Stomach (tissue), 9 donors: Measurements from ENCODE around the gene UBXN7. TPM values are rescaled to one million over a fixed set of nuclear protein-coding genes. Genes with fewer than 3 reads are reported as not detected.
"Not testable (repeated sequence)": the region's sequence is repeated elsewhere in the genome, so short reads cannot be mapped to it uniquely, and the experiment has no call there.

Source experiments
- DNase-seq, 2 donors: peaks; one replicate each; pipeline versions ENCODE4 v3.0.0 to v3.0.0-alpha.2; 2013 to 2019
- H3K27ac ChIP-seq, 5 donors: fragments of 200-600 bp in 4 of 5; sonication (generic) in 4 of 5; one replicate each; pipeline ENCODE4 v1.5.1; 2013 to 2019; ENCODE audit warnings: mild to moderate bottlenecking in 1 of 5, moderate library complexity in 1 of 5
- H3K27me3 ChIP-seq, 3 donors: fragments of 200-600 bp; sonication (generic); one replicate each; pipeline ENCODE4 v1.5.1; 2017 to 2019; ENCODE audit warnings: mixed run types in 1 of 3
- H3K36me3 ChIP-seq, 4 donors: fragments of 200-600 bp; sonication (generic); 1 replicate in 3 of 4; 2 replicates in 1 of 4; pipeline ENCODE4 v1.5.1; 2016 to 2019
- H3K4me1 ChIP-seq, 4 donors: fragments of 200-600 bp; sonication (generic); one replicate each; pipeline ENCODE4 v1.5.1; 2016 to 2019
- H3K4me3 ChIP-seq, 4 donors: fragments of 200-600 bp; sonication (generic) in 3 of 4; one replicate each; pipeline ENCODE4 v1.5.1; 2016 to 2019; ENCODE audit warnings: mild to moderate bottlenecking in 1 of 4
- H3K9me3 ChIP-seq, 4 donors: fragments of 200-600 bp; sonication (generic); one replicate each; pipeline ENCODE4 v1.5.1; 2016 to 2019
- CTCF ChIP-seq, 7 experiments: fragments of 450-650 bp in 4 of 7; fragments of 200-600 bp in 3 of 7; sonication (generic) in 3 of 7; IDR thresholded peaks; one replicate each; pipeline ENCODE4 v1.5.1; 2016 to 2019; ENCODE audit warnings: antibody characterized with exemption in 7 of 7, control low read depth in 2 of 7, mild to moderate bottlenecking in 1 of 7
- EP300 ChIP-seq: sonication (generic); formaldehyde crosslinking; IDR thresholded peaks from one replicate; pipeline ENCODE4 v1.6.1; 2017; ENCODE audit warnings: antibody characterized with exemption
- POLR2A ChIP-seq, 4 donors: fragments of 450-650 bp; IDR thresholded peaks; one replicate each; pipeline ENCODE4 v1.6.1; 2016; ENCODE audit warnings: antibody characterized with exemption in 4 of 4, control low read depth in 2 of 4, mild to moderate bottlenecking in 1 of 4, moderate library complexity in 1 of 4
- POLR2AphosphoS5 ChIP-seq, 3 donors: sonication (generic); formaldehyde crosslinking; IDR thresholded peaks; one replicate each; pipeline ENCODE4 v1.6.1; 2016; ENCODE audit warnings: antibody characterized with exemption in 3 of 3
- WGBS, 5 donors: extraction: QIAGEN DNeasy Blood & Tissue Kit in 3 of 5; methylation state at CpG; one replicate each; pipeline versions ENCODE4 v1.1.5 to v1.1.7; 2013 to 2018; 5-methylcytosine and 5-hydroxymethylcytosine counted together
- intact Hi-C: fragments of 100-400 bp; cut with DNase I; formaldehyde crosslinking; loops from one replicate; pipeline ENCODE4 v1.15.1; 2023; ENCODE audit warnings: low total_unique reads
- polyA plus RNA-seq, 3 donors: library from polyadenylated mRNA; stranded (reverse); fragments of 200-250 nt; gene quantifications; one replicate each; pipeline ENCODE4 v1.2.3, GENCODE V29; 2013
- total RNA-seq, 5 donors: library from RNA; depleted of rRNA; stranded (reverse); fragments of >200 nt; gene quantifications; one replicate each; pipeline versions ENCODE4 v1.1.0 to v1.2.3, GENCODE V29; 2014 to 2016
- donor health status: healthy with polysubstance abuse.
- donor health status: Bipolar disorder and iron deficiency.
- donor health status: healthy.

Gene UBXN7
- total and polyA plus RNA-seq, 8 donors, result 2.2 to 39.3 (median 14.4) TPM

DNA sequence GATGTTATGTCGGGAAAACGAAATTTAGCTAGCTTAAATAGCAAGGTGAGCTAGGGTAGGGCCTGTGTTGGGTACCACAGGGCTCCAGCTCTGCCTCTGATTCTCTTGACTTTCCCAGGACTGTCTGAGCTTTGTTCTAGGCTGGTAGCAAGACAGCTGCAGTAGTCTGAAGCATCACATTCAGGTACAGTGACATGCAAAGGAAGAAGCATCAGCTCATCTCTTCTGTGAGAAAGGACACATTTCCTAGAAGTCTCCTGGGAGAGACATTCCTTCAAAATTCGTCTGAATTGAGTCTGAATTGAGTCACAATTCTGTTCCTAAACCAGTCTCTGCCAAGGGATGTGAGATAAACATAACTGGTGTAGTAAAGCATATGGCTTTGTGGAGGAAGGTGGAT, 8.5 kb upstream of the UBXN7 start:
- H3K27me3 ChIP-seq, result no peaks in the 10 kb centered on the region
- H3K36me3 ChIP-seq, result no peaks in the 10 kb centered on the region
- intact Hi-C loops, result no loop called here
- no peak for TF ChIP-seq EP300
- no peak for TF ChIP-seq POLR2AphosphoS5 (IDR thresholded peaks at IDR 0.05)
- no peak for TF ChIP-seq CTCF (IDR thresholded peaks at IDR 0.05)
- TF ChIP-seq POLR2A (IDR thresholded peaks at IDR 0.05), result no peak
- no peak for DNase-seq
- H3K9me3 ChIP-seq, result no peaks in the 10 kb centered on the region
- H3K4me3 ChIP-seq, result no peak overlapping the region
- H3K4me1 ChIP-seq, result no peaks in the 10 kb centered on the region
- 62 to 66% (median 63%) methylated on average over 3 of the region's 3 CpGs for WGBS, 5 donors
- no peak overlapping the region for H3K27ac ChIP-seq

GRCh38 chr3:196440041-196440537, 7.9 kb upstream of the UBXN7 start:
- WGBS, 5 donors, result 81 to 88% (median 85%) methylated on average over 6 of the region's 6 CpGs
- Histone ChIP-seq H3K4me3 (no peak overlapping the region), H3K4me1 (no peaks in the 10 kb centered on the region), H3K27me3 (no peaks in the 10 kb centered on the region), H3K27ac (no peak overlapping the region), H3K9me3 (no peaks in the 10 kb centered on the region), H3K36me3 (no peaks in the 10 kb centered on the region)
- no peak for DNase-seq
- intact Hi-C loops, result no loop called here
- no peak for TF ChIP-seq POLR2A (IDR thresholded peaks at IDR 0.05)
- TF ChIP-seq POLR2AphosphoS5 (IDR thresholded peaks at IDR 0.05), result no peak
- TF ChIP-seq CTCF (IDR thresholded peaks at IDR 0.05), result no peak
- no peak for TF ChIP-seq EP300

GRCh38 chr3:196431181-196432136, 768 bp downstream of the UBXN7 start:
- Histone ChIP-seq H3K36me3 (peaks cover 0 to 14% (median 4%) of the 10 kb centered on the region in 4 donors), H3K4me3 (peak overlapping the region; percentile 82 to 100 (median 92)), H3K27ac (peak overlapping the region; percentile 84 to 93 (median 91)), H3K4me1 (peaks cover 4 to 44% (median 33%) of the 10 kb centered on the region in 4 donors), H3K27me3 (no peaks in the 10 kb centered on the region), H3K9me3 (no peaks in the 10 kb centered on the region)
- DNase-seq, result peak in 1 of 2 donors; percentile 70
- intact Hi-C loops, result no loop called here
- peak in 1 of 3 donors; percentile 12 for TF ChIP-seq POLR2AphosphoS5 (IDR thresholded peaks at IDR 0.05)
- no peak for TF ChIP-seq POLR2A (IDR thresholded peaks at IDR 0.05)
- WGBS, 5 donors, result 1 to 3% (median 1%) methylated on average over 41 to 50 of the region's 50 CpGs

- H3K36me3 ChIP-seq, result peaks cover 0 to 20% (median 9%) of the 10 kb centered on the region in 4 donors
- 76 to 87% (median 79%) methylated on average over 6 of the region's 6 CpGs for WGBS, 5 donors
- no peak for DNase-seq
- no peak overlapping the region for H3K4me3 ChIP-seq
- H3K9me3 ChIP-seq, result no peaks in the 10 kb centered on the region
- TF ChIP-seq CTCF (IDR thresholded peaks at IDR 0.05) (no peak), POLR2AphosphoS5 (IDR thresholded peaks at IDR 0.05) (no peak), POLR2A (IDR thresholded peaks at IDR 0.05) (no peak), EP300 (no peak)
- peaks cover 4 to 57% (median 40%) of the 10 kb centered on the region in 4 donors for H3K4me1 ChIP-seq
- intact Hi-C loops, result no loop called here
- no peaks in the 10 kb centered on the region for H3K27me3 ChIP-seq
- no peak overlapping the region for H3K27ac ChIP-seq
Observed at GRCh38 chr3:196428041-196428440, 4.2 kb downstream of the UBXN7 start.

GRCh38 chr3:196424421-196424820, 7.8 kb downstream of the UBXN7 start:
- H3K27me3 ChIP-seq, H3K27ac ChIP-seq, H3K4me3 ChIP-seq, intact Hi-C loops, DNase-seq, H3K9me3 ChIP-seq: not testable (repeated sequence)
- peaks cover 0 to 20% (median 9%) of the 10 kb centered on the region in 4 donors for H3K36me3 ChIP-seq
- H3K4me1 ChIP-seq, result peaks cover 8 to 63% (median 32%) of the 10 kb centered on the region in 4 donors
- 97 to 99% (median 99%) methylated on average over 6 of the region's 6 CpGs for WGBS, 5 donors
